SK-N-DZ (cell line): ENCODE results near the gene KTI12.
A peak's percentile ranks its signal among the peaks of the same experiment; 100 is the strongest.

Source experiments
- DNase-seq: peaks from one replicate; pipeline ENCODE4 v3.0.0-alpha.2; 2015; ENCODE audit warnings: low spot score
- small RNA-seq, 2 experiments: library from RNA; depleted of rRNA; stranded (forward); fragments of <200 nt; gene quantifications; one replicate each; pipeline ENCODE3, GENCODE V24; 2014

KTI12 gene

DNA sequence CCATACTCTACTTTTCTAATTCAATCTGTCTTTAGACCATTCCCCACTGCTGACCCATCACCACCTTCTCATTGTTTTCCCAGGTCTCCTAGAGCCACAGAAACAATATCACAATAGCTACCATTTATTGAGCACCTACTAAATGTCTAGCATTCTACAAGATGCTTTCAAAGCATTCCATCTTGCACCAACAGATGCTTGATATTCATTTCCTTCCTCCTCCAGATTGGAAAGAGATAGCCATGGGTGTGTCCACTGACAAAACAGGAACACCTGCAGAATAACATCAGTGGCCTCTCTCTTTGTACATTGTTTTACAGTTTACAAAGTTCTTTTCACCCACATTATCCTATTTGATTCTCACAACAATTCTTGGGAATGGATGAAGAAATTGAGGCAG, 45.4 kb downstream of the KTI12 start:
- DNase-seq, result no peak

- peak; percentile 40 for DNase-seq
These were observed 46.9 kb downstream of the KTI12 start for GRCh38 chr1:51986718-51987117.

- DNase-seq, result no peak
These were observed 51.4 kb downstream of the KTI12 start for GRCh38 chr1:51982161-51982560.

Small RNAs within 50 kb of the gene (small RNA-seq; reads per million reads assigned to genes)
- 0 reads per million in 2 experiments for gene RN7SL290P
